Bronchus fibroblast of lung (primary cell): ENCODE results near the gene TLR6. TPM values are rescaled to one million over a fixed set of nuclear protein-coding genes. Genes with fewer than 3 reads are reported as not detected.

Experiments
- total RNA-seq: library from RNA; depleted of rRNA; stranded (reverse); fragments of >200 nt; gene quantifications from 2 replicates; pipeline ENCODE4 v1.2.3, GENCODE V29; 2015

Gene TLR6
- 0.45 and 1.0 TPM in 2 replicates for total RNA-seq

GRCh38 chr4:38856524-38857337, at the start of gene TLR6:
TLR6 (minus strand) TSS chr4:38856817; CDS start chr4:38829473, 27,344 bp downstream.

GRCh38 chr4:38867478-38868058, 11.0 kb upstream of the TLR6 start, which contains the start of gene FAM114A1:
FAM114A1 (plus strand) TSS chr4:38867806; CDS start chr4:38878079, 10,273 bp downstream.

GRCh38 chr4:38804654-38805295, 51.8 kb downstream of the TLR6 start, which contains the start of gene TLR1:
TLR1 (minus strand) TSS chr4:38804791; CDS start chr4:38798831, 5,960 bp downstream.

GRCh38 chr4:38782452-38783108, 74.0 kb downstream of the TLR6 start, which contains the start of gene TLR10:
TLR10 (minus strand) TSS chr4:38782990; CDS start chr4:38775590, 7,400 bp downstream.

Other genes starting within 250 kb of the TLR6 start
- gene KLF3, start 192.6 kb downstream of the TLR6 start, total RNA-seq: 11.4 and 12.4 TPM in 2 replicates
- gene TLR10, start 73.8 kb downstream of the TLR6 start, total RNA-seq: not detected in 2 replicates
- 0.15 and 0.84 TPM in 2 replicates for gene TLR1, start 52.0 kb downstream of the TLR6 start, total RNA-seq
- 217 and 243 TPM in 2 replicates for gene FAM114A1, start 11.0 kb upstream of the TLR6 start, total RNA-seq
- gene TMEM156, start 175.6 kb upstream of the TLR6 start, total RNA-seq: 1.8 and 2.1 TPM in 2 replicates
- 34.6 and 35.3 TPM in 2 replicates for gene KLHL5, start 205.4 kb upstream of the TLR6 start, total RNA-seq